Esophagus (tissue), 2 donors: ENCODE data around the gene RGS19. TPM values are rescaled to one million over a fixed set of nuclear protein-coding genes. Genes with fewer than 3 reads are reported as not detected.

Source experiments
- H3K27ac ChIP-seq, 2 donors: one replicate each; pipeline ENCODE4 v1.5.1; 2013; ENCODE audit warnings: low read depth in 2 of 2, mild to moderate bottlenecking in 2 of 2, inconsistent platforms in 1 of 2, low read length in 1 of 2, moderate library complexity in 1 of 2
- H3K27me3 ChIP-seq, 2 donors: one replicate each; pipeline ENCODE4 v1.6.1; 2013; ENCODE audit warnings: low read length in 2 of 2, control low read depth in 1 of 2, mild to moderate bottlenecking in 1 of 2; ENCODE audit not compliant: insufficient read depth in 2 of 2, control insufficient read depth in 1 of 2
- H3K36me3 ChIP-seq, 2 donors: one replicate each; pipeline ENCODE4 v1.6.1; 2013; ENCODE audit warnings: low read length in 1 of 2; ENCODE audit not compliant: control insufficient read depth in 2 of 2, insufficient read depth in 2 of 2
- H3K4me1 ChIP-seq, 2 donors: one replicate each; pipeline ENCODE4 v1.6.1; 2013; ENCODE audit warnings: low read length in 1 of 2; ENCODE audit not compliant: control insufficient read depth in 2 of 2, insufficient read depth in 2 of 2
- H3K4me3 ChIP-seq, 2 donors: one replicate each; pipeline ENCODE4 v1.5.1; 2013; ENCODE audit warnings: low read length in 2 of 2, mild to moderate bottlenecking in 2 of 2, low read depth in 1 of 2, moderate library complexity in 1 of 2
- H3K9me3 ChIP-seq, 2 donors: one replicate each; pipeline ENCODE4 v1.6.1; 2013; ENCODE audit warnings: mild to moderate bottlenecking in 2 of 2, low read depth in 1 of 2, low read length in 1 of 2, moderate library complexity in 1 of 2; ENCODE audit not compliant: control insufficient read depth in 2 of 2, insufficient read depth in 1 of 2
- WGBS, 2 donors: extraction: QIAGEN DNeasy Blood & Tissue Kit; methylation state at CpG; one replicate each; pipeline ENCODE4 v1.1.7; 2013; 5-methylcytosine and 5-hydroxymethylcytosine counted together
- polyA plus RNA-seq, 2 donors: library from polyadenylated mRNA; stranded (reverse); fragments of 200-250 nt; gene quantifications; one replicate each; pipeline ENCODE4 v1.2.3, GENCODE V29; 2013
- donor health status: healthy with polysubstance abuse.
- donor health status: Bipolar disorder and iron deficiency.

The RGS19 gene
- polyA plus RNA-seq, 2 donors = 5.0 to 8.7 TPM

DNA sequence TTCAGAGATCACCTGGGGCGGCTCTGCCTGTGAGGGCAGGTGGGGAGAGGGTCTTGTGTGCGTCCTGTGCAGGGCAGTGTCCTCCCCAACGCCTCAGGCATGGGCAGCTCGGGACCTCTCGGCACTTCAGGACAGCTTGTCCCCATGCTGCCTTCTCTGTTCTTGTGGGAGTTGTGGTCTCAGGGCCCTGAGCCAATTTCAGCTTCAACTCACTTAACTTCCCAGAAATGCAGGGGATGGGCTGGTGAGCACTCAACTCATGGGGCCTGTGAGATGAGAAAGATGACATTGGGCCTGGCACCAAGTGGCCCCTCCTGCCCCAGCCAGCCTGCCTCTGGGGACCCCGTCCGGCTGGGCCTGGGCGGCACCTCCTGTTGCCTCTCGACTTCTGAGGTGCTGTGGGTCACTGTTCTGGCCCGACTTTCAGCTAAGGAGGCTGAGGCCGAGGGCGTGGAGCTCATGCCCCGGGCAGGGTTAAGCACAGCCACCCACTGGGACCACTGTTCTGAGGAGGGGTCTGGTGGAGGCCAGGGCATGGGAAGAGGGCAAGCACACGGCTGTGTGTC lies 6.7 kb downstream of the RGS19 start:
- Histone ChIP-seq H3K36me3 (peaks cover 2 to 29% of the 10 kb centered on the region in 2 donors), H3K9me3 (peaks cover 0 to 6% of the 10 kb centered on the region in 2 donors), H3K4me1 (peaks cover 2 to 7% of the 10 kb centered on the region in 2 donors), H3K27me3 (no peaks in the 10 kb centered on the region), H3K27ac (no peak overlapping the region), H3K4me3 (no peak overlapping the region)
- 86% methylated on average over 14 of the region's 14 CpGs for WGBS, 2 donors

DNA sequence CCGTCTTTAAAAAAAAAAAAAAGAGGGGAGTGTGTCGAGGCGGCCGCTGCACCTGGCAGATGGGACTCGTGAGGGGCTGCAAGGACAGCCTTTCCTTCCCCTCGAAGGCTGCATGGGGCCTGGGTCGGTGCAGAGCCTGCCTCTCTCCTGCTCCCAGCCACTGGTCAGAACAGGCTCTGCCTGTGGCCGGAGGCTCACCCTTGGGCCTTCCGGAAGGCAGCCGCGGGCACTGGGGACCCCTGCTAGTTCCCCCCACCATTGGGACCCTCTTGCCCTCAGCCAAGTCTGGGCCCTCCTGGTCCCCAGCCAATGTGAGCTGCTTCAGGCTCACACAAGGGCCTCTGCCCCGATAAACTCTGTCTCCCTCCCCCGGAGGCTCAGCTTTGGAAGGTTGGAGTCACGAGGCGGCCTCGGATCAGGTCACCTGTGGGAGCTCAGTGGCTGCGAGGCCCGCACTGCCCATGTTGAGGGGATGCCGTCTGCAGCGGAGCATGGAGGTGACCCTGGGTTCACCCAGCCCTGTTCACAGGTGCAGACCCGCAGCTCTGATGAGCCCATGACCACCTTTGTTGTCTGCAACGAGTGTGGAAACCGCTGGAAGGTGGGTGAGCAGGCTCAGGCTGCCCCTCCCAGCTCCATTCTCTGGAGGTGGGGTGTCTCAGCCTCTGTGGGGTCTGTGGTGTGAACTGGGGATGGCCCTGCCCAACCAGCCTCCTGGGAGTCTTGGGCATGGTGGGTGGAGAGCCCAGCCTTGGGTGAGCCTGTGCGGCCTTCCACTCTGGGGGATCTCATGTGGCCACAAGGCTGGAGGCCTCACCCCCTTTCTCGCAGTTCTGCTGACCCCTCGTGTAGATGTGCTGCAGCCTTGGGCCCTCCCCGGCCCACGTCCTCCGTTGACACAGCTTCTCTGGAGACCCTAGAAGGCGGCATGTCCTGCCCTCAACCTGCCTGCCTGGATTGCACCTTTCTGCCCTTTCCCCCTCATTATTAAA lies 7.7 kb downstream of the RGS19 start:
- peaks cover 0 to 6% of the 10 kb centered on the region in 2 donors for H3K9me3 ChIP-seq
- H3K27me3 ChIP-seq = no peaks in the 10 kb centered on the region
- H3K4me3 ChIP-seq = no peak overlapping the region
- H3K27ac ChIP-seq = no peak overlapping the region
- 87 to 90% methylated on average over 30 of the region's 30 CpGs for WGBS, 2 donors
- H3K4me1 ChIP-seq = peaks cover 2 to 7% of the 10 kb centered on the region in 2 donors
- peaks cover 2 to 29% of the 10 kb centered on the region in 2 donors for H3K36me3 ChIP-seq

DNA sequence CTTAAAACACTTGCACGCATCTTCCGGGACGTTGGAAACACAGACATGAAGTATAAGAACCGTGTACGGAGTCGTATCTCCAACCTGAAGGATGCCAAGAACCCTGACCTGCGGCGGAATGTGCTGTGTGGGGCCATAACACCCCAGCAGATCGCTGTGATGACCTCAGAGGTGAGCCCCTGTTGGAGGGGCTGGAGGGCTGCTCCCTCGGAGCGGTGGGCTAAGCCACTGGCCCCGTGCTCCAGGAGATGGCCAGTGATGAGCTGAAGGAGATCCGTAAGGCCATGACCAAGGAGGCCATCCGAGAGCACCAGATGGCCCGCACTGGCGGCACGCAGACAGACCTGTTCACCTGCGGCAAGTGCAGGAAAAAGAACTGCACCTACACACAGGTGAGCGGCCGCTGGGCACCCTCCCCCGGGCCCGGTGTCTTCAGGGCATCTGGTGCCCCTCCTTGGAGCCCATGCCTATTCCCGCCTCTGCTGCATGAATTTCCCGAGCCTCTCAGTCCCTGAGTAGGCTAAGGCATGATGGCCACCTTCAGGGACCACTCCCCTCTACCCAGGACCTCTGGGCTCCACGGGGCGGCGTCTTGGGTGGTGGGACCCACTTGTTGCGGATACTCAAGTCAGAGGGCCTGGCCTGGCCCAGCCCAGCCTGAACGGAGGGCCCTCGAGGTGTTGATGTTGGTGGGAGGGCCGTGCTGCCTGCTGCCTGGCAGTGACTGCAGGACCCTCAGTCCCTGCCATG lies 8.9 kb downstream of the RGS19 start:
- H3K36me3 ChIP-seq = peaks cover 2 to 25% of the 10 kb centered on the region in 2 donors
- no peaks in the 10 kb centered on the region for H3K27me3 ChIP-seq
- H3K4me3 ChIP-seq = no peak overlapping the region
- H3K4me1 ChIP-seq = peaks cover 0 to 7% of the 10 kb centered on the region in 2 donors
- peaks cover 0 to 6% of the 10 kb centered on the region in 2 donors for H3K9me3 ChIP-seq
- no peak overlapping the region for H3K27ac ChIP-seq
- 91 to 94% methylated on average over 31 of the region's 31 CpGs for WGBS, 2 donors

DNA sequence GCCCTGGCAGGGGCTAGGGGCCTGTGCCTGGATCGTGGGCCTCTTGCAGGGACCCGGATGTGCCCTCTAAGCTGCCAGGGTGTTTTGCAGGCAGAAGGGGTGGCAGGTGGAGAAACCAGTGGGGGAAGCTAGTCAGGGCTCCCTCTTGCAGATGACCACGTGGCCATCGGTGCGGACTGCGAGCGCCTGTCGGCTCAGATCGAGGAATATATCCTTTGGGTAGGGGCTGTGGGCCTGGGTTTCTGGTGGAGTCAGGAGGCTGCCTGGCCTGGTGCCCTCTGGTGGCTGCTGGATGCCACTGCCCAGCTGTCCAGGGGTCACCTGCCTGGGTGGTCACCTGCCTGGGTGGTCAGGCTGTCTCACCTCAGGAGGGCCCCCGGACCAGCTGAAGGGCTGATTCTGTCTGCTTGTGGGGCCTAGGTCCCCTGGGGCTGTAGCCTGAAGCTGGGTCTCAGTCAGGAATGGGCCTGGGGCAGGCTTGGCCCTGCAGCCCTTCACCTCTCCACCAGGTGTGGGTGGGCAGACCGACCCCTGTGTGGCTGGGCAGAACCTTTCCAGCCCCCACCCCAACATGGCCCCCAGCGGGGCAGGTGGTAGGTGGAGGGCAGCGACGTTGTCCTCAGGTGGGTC lies 9.6 kb downstream of the RGS19 start:
- H3K4me1 ChIP-seq = peaks cover 0 to 7% of the 10 kb centered on the region in 2 donors
- H3K36me3 ChIP-seq = peaks cover 2 to 18% of the 10 kb centered on the region in 2 donors
- peaks cover 0 to 6% of the 10 kb centered on the region in 2 donors for H3K9me3 ChIP-seq
- no peaks in the 10 kb centered on the region for H3K27me3 ChIP-seq
- no peak overlapping the region for H3K27ac ChIP-seq
- no peak overlapping the region for H3K4me3 ChIP-seq
- 70 to 71% methylated on average over 14 of the region's 14 CpGs for WGBS, 2 donors

DNA sequence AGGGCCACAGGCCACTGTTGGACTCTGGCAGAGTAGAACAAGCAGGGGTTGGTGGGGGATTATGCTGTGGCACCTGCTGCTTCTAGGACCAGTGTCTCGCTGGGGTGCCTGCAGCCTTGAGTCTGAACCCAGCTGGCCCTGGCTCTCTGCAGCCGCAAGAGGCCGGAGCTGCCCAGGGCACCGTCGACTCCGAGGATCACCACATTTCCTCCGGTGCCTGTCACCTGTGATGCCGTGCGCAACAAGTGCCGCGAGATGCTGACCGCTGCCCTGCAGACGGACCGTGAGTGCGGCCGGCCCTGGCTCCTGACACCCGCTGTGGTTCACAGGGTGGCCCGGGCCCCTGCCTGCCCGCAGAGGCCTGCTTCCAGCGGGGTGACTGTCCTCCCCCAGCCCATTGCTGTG lies 10.1 kb downstream of the RGS19 start:
- Histone ChIP-seq H3K27ac (no peak overlapping the region), H3K9me3 (peaks cover 0 to 6% of the 10 kb centered on the region in 2 donors), H3K36me3 (peaks cover 2 to 13% of the 10 kb centered on the region in 2 donors), H3K4me3 (no peak overlapping the region), H3K4me1 (peaks cover 3 to 9% of the 10 kb centered on the region in 2 donors), H3K27me3 (no peaks in the 10 kb centered on the region)
- 90 to 92% methylated on average over 20 of the region's 20 CpGs for WGBS, 2 donors

DNA sequence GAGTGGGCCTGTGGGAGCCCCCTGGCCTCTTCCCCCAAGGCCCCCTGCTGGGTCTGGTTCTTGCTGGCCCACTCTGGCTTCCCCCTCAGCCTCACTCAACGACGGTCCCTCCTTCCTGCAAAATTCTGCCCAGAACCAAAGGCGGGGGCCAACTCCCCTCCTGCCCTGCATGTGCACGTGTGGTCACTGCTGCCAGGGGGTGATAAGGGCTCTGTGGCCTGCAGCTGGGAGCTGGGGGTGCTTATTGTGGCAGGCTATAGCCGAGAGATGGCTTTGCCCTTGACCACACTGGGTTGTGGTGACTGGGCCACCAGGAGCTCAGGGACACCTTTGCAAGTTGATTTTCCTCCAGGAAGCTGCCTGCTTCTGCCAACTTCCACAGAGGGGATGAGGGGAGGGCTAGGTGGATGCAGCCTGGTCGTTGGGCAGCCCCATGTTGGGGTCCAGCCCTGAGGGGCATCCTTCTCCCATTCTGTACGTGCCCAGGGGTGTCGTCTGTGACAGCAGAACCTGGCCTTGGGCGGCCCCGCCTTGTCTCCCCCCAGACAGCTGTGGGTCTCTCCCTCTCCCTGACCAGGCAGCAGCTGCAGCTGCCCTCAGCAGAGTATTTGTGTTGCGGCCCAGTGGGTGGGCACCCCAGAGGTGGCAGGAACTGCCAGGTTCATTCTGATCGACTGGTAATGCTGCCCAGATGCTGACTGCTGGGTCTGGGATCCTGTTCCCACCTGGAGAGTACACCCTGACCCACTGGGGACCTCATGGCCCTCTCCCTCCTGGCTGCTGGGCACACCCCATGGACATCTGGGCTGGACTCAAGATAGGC lies 10.7 kb downstream of the RGS19 start:
- Histone ChIP-seq H3K4me3 (no peak overlapping the region), H3K36me3 (peaks cover 0 to 7% of the 10 kb centered on the region in 2 donors), H3K9me3 (peaks cover 0 to under 1% of the 10 kb centered on the region in 2 donors), H3K4me1 (peaks cover 6 to 8% of the 10 kb centered on the region in 2 donors), H3K27ac (no peak overlapping the region), H3K27me3 (no peaks in the 10 kb centered on the region)
- 77 to 79% methylated on average over 11 to 12 of the region's 12 CpGs for WGBS, 2 donors

DNA sequence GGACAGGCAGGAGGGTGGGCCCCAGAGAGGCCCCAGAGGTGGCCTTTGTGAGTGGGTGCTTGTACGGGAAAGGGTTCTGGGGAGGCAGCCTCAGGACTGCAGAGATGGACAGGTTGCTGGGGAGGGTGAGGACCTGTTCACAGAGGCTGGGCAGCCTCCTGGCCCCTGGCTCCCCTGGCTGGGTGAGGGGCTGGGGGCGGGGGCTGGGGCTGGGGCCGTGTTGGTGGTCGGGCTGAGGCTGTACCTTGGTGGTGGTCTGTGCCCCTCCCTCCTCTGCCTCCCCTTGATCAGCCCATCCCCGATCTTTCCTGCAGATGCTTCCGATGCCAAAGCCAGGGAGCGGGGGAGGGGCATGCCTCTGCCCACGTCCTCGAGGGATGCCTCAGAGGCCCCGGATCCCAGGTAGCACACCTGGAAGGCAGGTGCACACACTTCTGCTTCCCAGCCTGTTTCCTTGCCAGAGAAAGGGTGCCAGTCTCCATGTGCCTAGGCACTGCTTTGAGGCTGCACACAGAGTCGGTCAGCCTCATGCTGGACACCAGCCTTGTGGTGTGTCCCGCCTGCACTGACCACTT lies 11.5 kb downstream of the RGS19 start:
- 71 to 75% methylated on average over 9 to 12 of the region's 12 CpGs for WGBS, 2 donors
- Histone ChIP-seq H3K27ac (no peak overlapping the region), H3K27me3 (no peaks in the 10 kb centered on the region), H3K4me1 (peaks cover 6 to 9% of the 10 kb centered on the region in 2 donors), H3K4me3 (no peak overlapping the region), H3K36me3 (peaks cover 0 to 2% of the 10 kb centered on the region in 2 donors), H3K9me3 (no peaks in the 10 kb centered on the region)

DNA sequence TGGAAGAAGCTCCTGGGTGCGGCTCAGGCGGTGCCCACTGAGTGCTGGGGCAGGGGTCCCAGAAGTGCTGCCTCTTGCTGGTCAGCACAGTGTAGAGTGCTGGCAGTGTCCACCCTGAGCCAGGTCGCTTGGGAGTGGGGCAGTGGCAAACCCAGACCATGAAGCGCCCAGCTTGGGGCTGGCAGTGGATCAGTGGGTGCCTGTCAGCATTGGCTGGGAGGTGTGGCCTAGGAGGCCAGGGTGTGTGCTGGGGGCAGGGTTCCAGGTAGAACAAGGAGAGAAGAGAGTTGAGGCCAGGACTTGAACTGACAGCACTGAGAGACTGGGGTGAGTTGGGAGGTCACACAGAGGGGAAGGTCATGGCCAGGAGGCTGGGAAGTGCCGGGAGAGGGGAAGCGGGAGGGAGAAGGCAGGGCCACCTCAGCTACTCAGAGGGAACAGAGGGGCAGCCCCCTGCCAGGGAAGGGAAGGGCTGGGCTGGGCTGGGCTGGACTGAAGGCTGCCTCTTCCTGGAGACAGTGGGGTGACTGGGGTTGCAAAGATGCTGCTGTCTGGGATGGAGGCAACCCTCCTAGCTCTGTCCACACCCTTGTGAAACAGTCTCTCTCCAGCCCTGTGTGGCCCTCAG lies 12.2 kb downstream of the RGS19 start:
- Histone ChIP-seq H3K27ac (no peak overlapping the region), H3K4me1 (peaks cover 6 to 13% of the 10 kb centered on the region in 2 donors), H3K36me3 (no peaks in the 10 kb centered on the region), H3K9me3 (no peaks in the 10 kb centered on the region), H3K4me3 (no peak overlapping the region), H3K27me3 (no peaks in the 10 kb centered on the region)
- WGBS, 2 donors = 76 to 78% methylated on average over 6 of the region's 6 CpGs
